GDM1 (cell line): ENCODE data around the gene AXDND1.

Experiments used
- DNase-seq: peaks from one replicate; lab custom pipeline; 2025; lab: John Stamatoyannopoulos, UW

Gene AXDND1

GRCh38 chr1:179576509-179576908 is 210.7 kb downstream of the AXDND1 start:
- no peak for DNase-seq

- DNase-seq: no peak
Measured at GRCh38 chr1:179583771-179584320, 218.1 kb downstream of the AXDND1 start.

- no peak for DNase-seq
Measured at GRCh38 chr1:179586107-179586823, 220.5 kb downstream of the AXDND1 start.

GRCh38 chr1:179587336-179587735 is 221.6 kb downstream of the AXDND1 start:
- DNase-seq: no peak

- no peak for DNase-seq
Measured at GRCh38 chr1:179588425-179589024, 222.8 kb downstream of the AXDND1 start.

- DNase-seq: no peak
Measured at GRCh38 chr1:179589509-179589908, 223.7 kb downstream of the AXDND1 start.

- no peak for DNase-seq
Measured at GRCh38 chr1:179590671-179591070, 224.9 kb downstream of the AXDND1 start.

GRCh38 chr1:179591253-179591591 is 225.5 kb downstream of the AXDND1 start:
- no peak for DNase-seq

GRCh38 chr1:179591592-179592580 is 226.1 kb downstream of the AXDND1 start, which contains the start of gene TDRD5:
TSS of gene TDRD5 (plus strand) at chr1:179591832. CDS start at chr1:179592616, 784 bp downstream.
- no peak for DNase-seq

- no peak for DNase-seq
Measured at GRCh38 chr1:179598631-179599030, 232.9 kb downstream of the AXDND1 start.

- DNase-seq: no peak
Measured at GRCh38 chr1:179599623-179600249, 234.0 kb downstream of the AXDND1 start.

- DNase-seq: no peak
Measured at GRCh38 chr1:179601093-179601492, 235.3 kb downstream of the AXDND1 start.
